Neural crest cell (in vitro differentiated cells): ENCODE results near the gene TXNDC11. TPM values are rescaled to one million over a fixed set of nuclear protein-coding genes. Genes with fewer than 3 reads are reported as not detected.

ENCODE experiments used
- DNase-seq: peaks from one replicate; pipeline ENCODE4 v3.0.0; 2021; ENCODE audit warnings: low read depth, mixed read lengths, low spot score
- H3K27ac Mint-ChIP-seq: one replicate; pipeline ENCODE4 v1.8.0; 2021; ENCODE audit warnings: mild to moderate bottlenecking, mixed read lengths; ENCODE audit not compliant: unreplicated experiment
- H3K27me3 Mint-ChIP-seq: 2 replicates; pipeline ENCODE4 v1.8.0; 2021; ENCODE audit warnings: low read depth, mild to moderate bottlenecking, mixed read lengths
- H3K36me3 Mint-ChIP-seq: 2 replicates; pipeline ENCODE4 v1.8.0; 2021; ENCODE audit warnings: low read depth, mild to moderate bottlenecking, mixed read lengths
- H3K4me1 Mint-ChIP-seq: 2 replicates; pipeline ENCODE4 v1.8.0; 2021; ENCODE audit warnings: mixed read lengths
- H3K4me3 Mint-ChIP-seq: one replicate; pipeline ENCODE4 v1.8.0; 2021; ENCODE audit warnings: mild to moderate bottlenecking, mixed read lengths
- H3K9me3 Mint-ChIP-seq: 2 replicates; pipeline ENCODE4 v1.8.0; 2021; ENCODE audit warnings: mixed read lengths
- total RNA-seq: library from RNA; stranded (reverse); gene quantifications from 2 replicates; pipeline ENCODE4 v1.2.1, GENCODE V29; 2021
- TF ChIP-seq, protein P1 (sequence below): fragments of 200-600 bp; sonication (generic); conservative IDR thresholded peaks from 2 replicates; pipeline ENCODE4 v1.5.0; 2021; ENCODE audit warnings: antibody characterized with exemption, mild to moderate bottlenecking

TXNDC11 gene
- total RNA-seq, 1 donor from 2014 or later: 16.9 TPM

DNA sequence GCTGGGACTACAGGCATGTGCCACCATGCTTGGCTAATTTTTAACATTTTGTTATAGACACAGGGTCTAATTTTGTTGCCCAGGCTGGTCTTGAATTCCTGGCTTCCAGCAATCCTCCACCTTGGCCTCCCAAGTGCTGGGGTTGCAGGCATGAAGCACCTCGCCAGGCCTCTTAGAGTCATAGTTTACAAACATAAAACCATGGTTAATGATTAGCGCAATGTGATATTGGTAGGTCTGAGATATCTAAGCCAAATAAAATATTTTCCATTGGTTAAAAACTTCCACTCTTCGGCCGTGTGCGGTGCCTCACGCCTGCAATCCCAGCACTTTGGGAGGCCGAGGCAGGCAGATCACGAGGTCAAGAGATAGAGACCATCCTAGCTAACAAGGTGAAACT lies 16.6 kb downstream of the TXNDC11 start:
- H3K36me3 Mint-ChIP-seq: peaks cover 3% of the 10 kb centered on the region
- TF ChIP-seq, protein P1, sequence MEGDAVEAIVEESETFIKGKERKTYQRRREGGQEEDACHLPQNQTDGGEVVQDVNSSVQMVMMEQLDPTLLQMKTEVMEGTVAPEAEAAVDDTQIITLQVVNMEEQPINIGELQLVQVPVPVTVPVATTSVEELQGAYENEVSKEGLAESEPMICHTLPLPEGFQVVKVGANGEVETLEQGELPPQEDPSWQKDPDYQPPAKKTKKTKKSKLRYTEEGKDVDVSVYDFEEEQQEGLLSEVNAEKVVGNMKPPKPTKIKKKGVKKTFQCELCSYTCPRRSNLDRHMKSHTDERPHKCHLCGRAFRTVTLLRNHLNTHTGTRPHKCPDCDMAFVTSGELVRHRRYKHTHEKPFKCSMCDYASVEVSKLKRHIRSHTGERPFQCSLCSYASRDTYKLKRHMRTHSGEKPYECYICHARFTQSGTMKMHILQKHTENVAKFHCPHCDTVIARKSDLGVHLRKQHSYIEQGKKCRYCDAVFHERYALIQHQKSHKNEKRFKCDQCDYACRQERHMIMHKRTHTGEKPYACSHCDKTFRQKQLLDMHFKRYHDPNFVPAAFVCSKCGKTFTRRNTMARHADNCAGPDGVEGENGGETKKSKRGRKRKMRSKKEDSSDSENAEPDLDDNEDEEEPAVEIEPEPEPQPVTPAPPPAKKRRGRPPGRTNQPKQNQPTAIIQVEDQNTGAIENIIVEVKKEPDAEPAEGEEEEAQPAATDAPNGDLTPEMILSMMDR: no peak
- H3K4me1 Mint-ChIP-seq: peaks cover under 1% of the 10 kb centered on the region
- H3K27ac Mint-ChIP-seq: no peak overlapping the region
- DNase-seq: no peak
- no peaks in the 10 kb centered on the region for H3K9me3 Mint-ChIP-seq
- H3K27me3 Mint-ChIP-seq: no peaks in the 10 kb centered on the region
- H3K4me3 Mint-ChIP-seq: no peak overlapping the region

DNA sequence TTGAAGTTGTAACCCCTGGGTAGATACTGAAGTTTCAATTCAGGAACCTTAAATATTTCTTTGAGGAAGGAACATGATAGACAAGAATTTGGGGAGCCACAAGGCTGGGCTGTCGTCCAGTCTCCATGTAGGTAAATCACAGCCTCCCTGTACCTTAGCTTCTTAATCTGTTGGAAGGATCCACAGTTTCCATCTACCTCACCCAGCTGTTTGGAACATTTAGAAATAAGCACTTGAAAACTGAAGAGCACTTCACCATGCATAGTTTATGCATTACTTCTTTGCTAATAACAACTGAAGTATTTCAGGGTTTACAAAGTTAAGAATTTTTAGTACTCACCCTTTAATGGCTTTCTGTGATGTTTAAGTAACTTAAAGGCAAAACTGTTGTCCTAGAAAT lies 17.2 kb downstream of the TXNDC11 start:
- no peaks in the 10 kb centered on the region for H3K27me3 Mint-ChIP-seq
- H3K27ac Mint-ChIP-seq: no peak overlapping the region
- peaks cover 3% of the 10 kb centered on the region for H3K36me3 Mint-ChIP-seq
- no peak for DNase-seq
- TF ChIP-seq, protein P1: no peak
- no peak overlapping the region for H3K4me3 Mint-ChIP-seq
- no peaks in the 10 kb centered on the region for H3K4me1 Mint-ChIP-seq
- no peaks in the 10 kb centered on the region for H3K9me3 Mint-ChIP-seq

DNA sequence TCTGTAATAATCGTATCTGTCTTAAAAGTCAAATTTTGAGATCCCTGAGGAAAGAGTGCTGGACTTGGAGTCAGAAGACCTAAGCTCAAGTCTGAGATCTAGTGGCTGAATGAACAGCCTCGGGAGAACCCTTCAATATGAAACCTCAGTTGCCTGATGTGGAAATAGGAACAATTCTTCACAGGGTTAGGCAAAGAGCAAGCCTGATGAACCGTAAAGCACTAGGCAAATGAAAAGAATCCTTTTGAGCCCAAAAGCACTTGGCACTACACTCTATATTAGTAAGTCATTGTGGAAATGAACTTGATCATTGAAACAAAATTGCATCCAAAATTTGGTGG lies 20.2 kb downstream of the TXNDC11 start:
- Mint-ChIP-seq H3K27ac (peak overlapping the region; percentile 1), H3K4me1 (peaks cover 13% of the 10 kb centered on the region), H3K36me3 (peaks cover 7% of the 10 kb centered on the region), H3K4me3 (no peak overlapping the region), H3K9me3 (no peaks in the 10 kb centered on the region), H3K27me3 (no peaks in the 10 kb centered on the region)
- TF ChIP-seq, protein P1: no peak
- DNase-seq: no peak

DNA sequence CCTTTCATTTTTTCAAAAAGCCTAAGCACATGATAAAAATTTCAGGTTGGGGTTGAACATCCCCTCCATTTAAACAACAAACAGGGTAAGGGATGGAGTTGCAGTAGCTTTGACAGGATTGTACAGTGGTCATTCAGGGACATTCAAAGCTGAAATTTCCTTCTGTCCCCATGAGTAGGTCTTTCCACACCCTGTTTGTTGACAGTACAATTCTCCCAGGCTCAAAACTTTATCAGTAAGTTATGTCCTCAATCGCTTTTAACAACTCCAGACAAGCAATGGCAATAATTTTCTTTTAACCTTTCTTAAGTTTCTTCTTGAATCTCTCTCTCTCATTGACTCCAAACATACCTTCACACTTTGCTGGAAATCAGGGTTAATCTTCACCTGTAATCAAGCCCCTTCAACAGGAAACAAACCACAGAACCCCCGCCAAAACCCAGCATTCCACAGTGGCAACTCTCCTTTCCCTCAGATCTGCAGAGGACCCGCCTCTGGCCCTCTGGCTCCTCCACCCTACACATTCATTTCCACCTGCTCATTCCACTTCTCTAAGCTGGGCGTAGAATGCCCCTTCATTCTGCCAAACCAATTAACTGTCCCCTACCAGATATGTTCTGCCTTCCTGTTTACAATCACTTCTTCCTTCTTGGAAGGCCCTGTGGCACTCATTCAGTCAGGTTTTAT lies 20.7 kb downstream of the TXNDC11 start:
- H3K4me3 Mint-ChIP-seq: no peak overlapping the region
- DNase-seq: no peak

DNA sequence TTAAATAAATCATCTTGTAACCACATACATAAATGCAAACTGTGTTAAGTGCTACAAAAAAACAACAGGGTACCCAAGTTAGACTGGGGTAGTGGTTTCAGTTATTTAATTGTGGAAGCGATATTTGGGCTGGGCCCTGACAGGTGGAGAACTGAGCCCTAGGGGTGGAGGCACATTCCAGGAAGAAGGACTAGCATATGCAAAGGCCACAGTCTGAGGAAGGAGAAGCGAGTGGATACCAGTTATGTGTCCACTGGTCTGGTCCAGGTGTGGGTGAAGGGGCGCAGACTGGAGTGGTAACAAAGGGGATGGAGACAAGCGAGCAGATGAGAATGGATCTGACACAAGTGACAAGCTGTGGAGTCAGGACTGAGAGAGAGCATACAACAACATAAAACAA lies 22.9 kb downstream of the TXNDC11 start:
- Mint-ChIP-seq H3K9me3 (no peaks in the 10 kb centered on the region), H3K36me3 (peaks cover 8% of the 10 kb centered on the region), H3K27me3 (no peaks in the 10 kb centered on the region), H3K4me1 (peaks cover 13% of the 10 kb centered on the region), H3K27ac (peak overlapping the region; percentile 40), H3K4me3 (no peak overlapping the region)
- TF ChIP-seq, protein P1: no peak
- DNase-seq: no peak

More for the DNA sequence above, 20.7 kb downstream of the TXNDC11 start:
- H3K36me3 Mint-ChIP-seq: peaks cover 7% of the 10 kb centered on the region
- no peaks in the 10 kb centered on the region for H3K27me3 Mint-ChIP-seq
- TF ChIP-seq, protein P1: no peak
- peak overlapping the region; percentile 1 for H3K27ac Mint-ChIP-seq
- peaks cover 13% of the 10 kb centered on the region for H3K4me1 Mint-ChIP-seq
- H3K9me3 Mint-ChIP-seq: no peaks in the 10 kb centered on the region
